Neural progenitor cell (in vitro differentiated cells): Measurements from ENCODE around the gene WWC1. TPM values are rescaled to one million over a fixed set of nuclear protein-coding genes. Genes with fewer than 3 reads are reported as not detected.
A peak's percentile ranks its signal among the peaks of the same experiment; 100 is the strongest.

ENCODE experiments used
- DNase-seq: peaks from one replicate; pipeline ENCODE4 v3.0.0-alpha.2; 2016; ENCODE audit warnings: low spot score
- H2AFZ ChIP-seq: fragments of 200-600 bp; sonication (generic); replicated peaks from 2 replicates; pipeline ENCODE4 v1.6.1; 2016; ENCODE audit warnings: antibody characterized with exemption
- H3F3A ChIP-seq: fragments of 200-600 bp; sonication (generic); 2 replicates; pipeline ENCODE4 v1.6.1; 2016; ENCODE audit warnings: antibody characterized with exemption, low read depth
- H3K27ac ChIP-seq: fragments of 200-600 bp; sonication (generic); 2 replicates; pipeline ENCODE4 v1.5.1; 2016; ENCODE audit warnings: mild to moderate bottlenecking
- H3K27me3 ChIP-seq: fragments of 200-600 bp; sonication (generic); 2 replicates; pipeline ENCODE4 v1.6.1; 2016; ENCODE audit warnings: mild to moderate bottlenecking, moderate library complexity
- H3K36me3 ChIP-seq: fragments of 200-600 bp; sonication (generic); 2 replicates; pipeline ENCODE4 v1.5.1; 2016
- H3K4me1 ChIP-seq: fragments of 200-600 bp; sonication (generic); 2 replicates; pipeline ENCODE4 v1.6.1; 2016; ENCODE audit warnings: mixed run types
- H3K4me2 ChIP-seq: fragments of 200-600 bp; sonication (generic); 2 replicates; pipeline ENCODE4 v1.6.1; 2016
- H3K4me3 ChIP-seq: fragments of 200-600 bp; sonication (generic); 2 replicates; pipeline ENCODE4 v1.5.1; 2016
- H3K79me2 ChIP-seq: fragments of 200-600 bp; sonication (generic); 2 replicates; pipeline ENCODE4 v1.6.1; 2016; ENCODE audit warnings: low read depth
- H3K9ac ChIP-seq: fragments of 200-600 bp; sonication (generic); 2 replicates; pipeline ENCODE4 v1.6.1; 2016
- H3K9me3 ChIP-seq: fragments of 200-600 bp; sonication (generic); 2 replicates; pipeline ENCODE4 v1.5.1; 2016; ENCODE audit warnings: low read depth
- H4K20me1 ChIP-seq: fragments of 200-600 bp; sonication (generic); 2 replicates; pipeline ENCODE4 v1.6.1; 2016; ENCODE audit warnings: low read depth
- H3K27ac Mint-ChIP-seq: 3 replicates; pipeline ENCODE4 v1.8.0; 2021; ENCODE audit warnings: mixed read lengths
- H3K27me3 Mint-ChIP-seq: 2 replicates; pipeline ENCODE4 v1.8.0; 2022; ENCODE audit warnings: low read depth, mild to moderate bottlenecking, inconsistent platforms, moderate library complexity, mixed read lengths; ENCODE audit not compliant: insufficient read depth
- H3K36me3 Mint-ChIP-seq: 3 replicates; pipeline ENCODE4 v1.8.0; 2021; ENCODE audit warnings: mixed read lengths
- H3K4me1 Mint-ChIP-seq: 3 replicates; pipeline ENCODE4 v1.8.0; 2021; ENCODE audit warnings: mixed read lengths
- H3K4me3 Mint-ChIP-seq: 3 replicates; pipeline ENCODE4 v1.8.0; 2021; ENCODE audit warnings: mild to moderate bottlenecking, moderate library complexity, mixed read lengths
- H3K9me3 Mint-ChIP-seq: 3 replicates; pipeline ENCODE4 v1.8.0; 2020; ENCODE audit warnings: mixed read lengths
- EZH2 ChIP-seq: fragments of 200-600 bp; sonication (generic); IDR thresholded peaks from 2 replicates; pipeline ENCODE4 v1.6.1; 2017; ENCODE audit warnings: antibody characterized with exemption, mild to moderate bottlenecking, moderate library complexity
- EZH2phosphoT487 ChIP-seq: fragments of 200-600 bp; sonication (generic); IDR thresholded peaks from 2 replicates; pipeline ENCODE4 v1.6.1; 2017; ENCODE audit warnings: antibody characterized with exemption
- total RNA-seq: library from RNA; depleted of rRNA; stranded (reverse); fragments of >200 nt; gene quantifications from 2 replicates; pipeline ENCODE4 v1.2.3, GENCODE V29; 2015; ENCODE audit warnings: low replicate concordance
- TF ChIP-seq, protein P1 (sequence below): fragments of 200-600 bp; sonication (generic); IDR thresholded peaks from 2 replicates; pipeline ENCODE4 v1.5.1; 2017; ENCODE audit warnings: antibody characterized with exemption, mild to moderate bottlenecking

The WWC1 gene
- total RNA-seq, 1 donor from 2014 or later, result 6.7 TPM

DNA sequence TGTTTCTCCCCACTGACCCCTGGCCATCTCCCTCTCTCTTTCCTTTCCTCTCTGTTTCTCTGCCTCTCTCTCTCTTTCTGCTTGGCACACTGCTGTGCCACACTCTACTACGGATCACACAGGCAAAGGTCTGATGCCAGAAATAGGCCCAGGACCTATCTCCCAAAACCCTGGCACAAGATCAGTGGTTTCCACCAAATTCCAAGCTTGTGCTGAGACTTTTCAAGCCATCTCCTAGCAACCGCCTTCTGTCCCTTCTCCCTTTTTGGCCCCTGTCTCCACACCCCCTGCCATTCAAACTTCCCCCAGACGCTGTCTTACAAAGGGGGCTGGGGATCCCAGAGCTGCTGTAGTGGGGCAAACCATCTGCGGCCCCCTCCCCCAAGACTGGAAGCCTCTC lies 156.4 kb downstream of the WWC1 start:
- H3K36me3 ChIP-seq, result no peaks in the 10 kb centered on the region
- no peaks in the 10 kb centered on the region for H3K9me3 Mint-ChIP-seq
- H3K4me1 ChIP-seq, result peaks cover 10% of the 10 kb centered on the region
- H4K20me1 ChIP-seq, result no peaks in the 10 kb centered on the region
- peaks cover 3% of the 10 kb centered on the region for H3K27me3 Mint-ChIP-seq
- peak overlapping the region; percentile 47 for H3K4me2 ChIP-seq
- no peak overlapping the region for H3K4me3 ChIP-seq
- peaks cover 36% of the 10 kb centered on the region for H3K4me1 Mint-ChIP-seq
- peak; percentile 32 for DNase-seq
- H3F3A ChIP-seq, result no peaks in the 10 kb centered on the region
- no peak overlapping the region for H3K9ac ChIP-seq
- H3K9me3 ChIP-seq, result no peaks in the 10 kb centered on the region
- no peaks in the 10 kb centered on the region for H3K79me2 ChIP-seq
- H3K27ac Mint-ChIP-seq, result peak overlapping the region; percentile 98
- H3K4me3 Mint-ChIP-seq, result peak overlapping the region; percentile 46
- peaks cover 11% of the 10 kb centered on the region for H3K36me3 Mint-ChIP-seq
- TF ChIP-seq, protein P1, sequence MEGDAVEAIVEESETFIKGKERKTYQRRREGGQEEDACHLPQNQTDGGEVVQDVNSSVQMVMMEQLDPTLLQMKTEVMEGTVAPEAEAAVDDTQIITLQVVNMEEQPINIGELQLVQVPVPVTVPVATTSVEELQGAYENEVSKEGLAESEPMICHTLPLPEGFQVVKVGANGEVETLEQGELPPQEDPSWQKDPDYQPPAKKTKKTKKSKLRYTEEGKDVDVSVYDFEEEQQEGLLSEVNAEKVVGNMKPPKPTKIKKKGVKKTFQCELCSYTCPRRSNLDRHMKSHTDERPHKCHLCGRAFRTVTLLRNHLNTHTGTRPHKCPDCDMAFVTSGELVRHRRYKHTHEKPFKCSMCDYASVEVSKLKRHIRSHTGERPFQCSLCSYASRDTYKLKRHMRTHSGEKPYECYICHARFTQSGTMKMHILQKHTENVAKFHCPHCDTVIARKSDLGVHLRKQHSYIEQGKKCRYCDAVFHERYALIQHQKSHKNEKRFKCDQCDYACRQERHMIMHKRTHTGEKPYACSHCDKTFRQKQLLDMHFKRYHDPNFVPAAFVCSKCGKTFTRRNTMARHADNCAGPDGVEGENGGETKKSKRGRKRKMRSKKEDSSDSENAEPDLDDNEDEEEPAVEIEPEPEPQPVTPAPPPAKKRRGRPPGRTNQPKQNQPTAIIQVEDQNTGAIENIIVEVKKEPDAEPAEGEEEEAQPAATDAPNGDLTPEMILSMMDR, result no peak
- TF ChIP-seq EZH2 (no peak), EZH2phosphoT487 (no peak)
- H3K27ac ChIP-seq, result no peak overlapping the region
- H2AFZ ChIP-seq, result peak overlapping the region; percentile 89
- H3K27me3 ChIP-seq, result no peaks in the 10 kb centered on the region

DNA sequence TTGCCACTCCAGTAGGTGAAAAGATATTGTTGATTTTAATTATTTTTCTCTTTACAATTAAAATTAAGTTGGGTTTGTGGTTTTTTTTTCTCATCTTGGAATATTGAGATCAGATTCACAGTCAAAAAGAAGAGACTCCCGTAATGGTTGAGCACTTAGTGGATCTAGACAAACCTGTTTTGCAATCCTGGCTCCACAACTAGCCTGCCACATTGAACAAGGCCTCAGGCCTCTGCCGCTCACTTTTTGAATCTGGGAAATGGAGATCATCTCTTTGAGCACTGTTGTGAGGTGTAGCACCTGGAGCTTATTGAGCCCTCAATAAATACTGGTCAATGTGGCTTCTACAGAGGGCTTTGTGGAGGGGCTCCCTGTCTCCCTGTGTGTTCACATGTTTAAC lies 157.7 kb downstream of the WWC1 start:
- Histone ChIP-seq H3K4me1 (peaks cover 10% of the 10 kb centered on the region), H2AFZ (no peak overlapping the region), H3K9me3 (no peaks in the 10 kb centered on the region), H3K27ac (no peak overlapping the region), H3K4me2 (no peak overlapping the region), H3K27me3 (no peaks in the 10 kb centered on the region), H3F3A (no peaks in the 10 kb centered on the region), H4K20me1 (no peaks in the 10 kb centered on the region), H3K79me2 (no peaks in the 10 kb centered on the region), H3K9ac (no peak overlapping the region), H3K4me3 (no peak overlapping the region), H3K36me3 (no peaks in the 10 kb centered on the region)
- no peaks in the 10 kb centered on the region for H3K9me3 Mint-ChIP-seq
- no peak for DNase-seq
- TF ChIP-seq EZH2 (no peak), EZH2phosphoT487 (no peak)
- TF ChIP-seq, protein P1, result no peak
- peaks cover 6% of the 10 kb centered on the region for H3K36me3 Mint-ChIP-seq
- no peak overlapping the region for H3K4me3 Mint-ChIP-seq
- H3K4me1 Mint-ChIP-seq, result peaks cover 36% of the 10 kb centered on the region
- peaks cover 3% of the 10 kb centered on the region for H3K27me3 Mint-ChIP-seq
- peak overlapping the region; percentile 95 for H3K27ac Mint-ChIP-seq

DNA sequence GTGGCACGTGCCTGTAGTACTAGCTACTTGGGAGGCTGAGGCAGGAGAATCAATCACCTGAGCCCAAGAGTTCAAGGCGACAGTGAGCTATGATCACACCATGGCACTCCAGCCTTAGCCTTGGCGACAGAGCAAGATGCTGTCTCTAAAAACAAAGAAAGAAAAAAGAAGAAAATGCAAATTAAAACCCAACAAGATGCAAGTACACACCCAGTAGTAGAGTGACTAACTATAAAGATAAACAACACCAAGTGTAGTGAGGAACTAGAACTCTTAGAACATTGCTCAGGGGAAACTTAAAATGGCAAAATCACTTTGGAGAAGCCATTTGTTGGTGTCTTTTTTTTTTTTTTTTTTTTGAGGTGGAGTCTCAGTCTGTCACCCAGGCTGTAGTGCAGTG lies 160.1 kb downstream of the WWC1 start:
- H3K4me1 Mint-ChIP-seq, result peaks cover 31% of the 10 kb centered on the region
- Histone ChIP-seq H3K79me2 (no peaks in the 10 kb centered on the region), H3K27ac (no peak overlapping the region), H3K4me1 (peaks cover 10% of the 10 kb centered on the region), H2AFZ (no peak overlapping the region), H3F3A (no peaks in the 10 kb centered on the region), H3K4me3 (no peak overlapping the region), H3K27me3 (no peaks in the 10 kb centered on the region), H3K9me3 (no peaks in the 10 kb centered on the region), H4K20me1 (no peaks in the 10 kb centered on the region), H3K36me3 (no peaks in the 10 kb centered on the region), H3K9ac (no peak overlapping the region), H3K4me2 (no peak overlapping the region)
- H3K27ac Mint-ChIP-seq, result no peak overlapping the region
- TF ChIP-seq EZH2phosphoT487 (no peak), EZH2 (no peak)
- TF ChIP-seq, protein P1, result no peak
- DNase-seq, result no peak
- H3K4me3 Mint-ChIP-seq, result no peak overlapping the region
- H3K27me3 Mint-ChIP-seq, result peaks cover 5% of the 10 kb centered on the region
- no peaks in the 10 kb centered on the region for H3K9me3 Mint-ChIP-seq
- peaks cover 7% of the 10 kb centered on the region for H3K36me3 Mint-ChIP-seq
